A549 (cell line): ENCODE measurements around the gene KIF5C. TPM values are rescaled to one million over a fixed set of nuclear protein-coding genes. Genes with fewer than 3 reads are reported as not detected.

ENCODE experiments used
- ATAC-seq, 2 experiments: fragments of 200-7000 bp in 1 of 2; fragments of >200 bp in 1 of 2; cut with Nextera tagmentation in 1 of 2; cut with Tn5 transposase in 1 of 2; 3 replicates each; pipeline versions ENCODE4 v1.8.0 to v1.9.1; 2018 to 2020; ENCODE audit warnings: mild to moderate bottlenecking in 1 of 2, moderate library complexity in 1 of 2
- CTCF ChIA-PET: fragments of 300-600 bp; sonication (Branson Sonifier 250); formaldehyde crosslinking; extraction: SDS; loops from one replicate; lab custom pipeline; 2021; ENCODE audit warnings: antibody characterized with exemption, inconsistent platforms; lab: Yijun Ruan, JAX
- POLR2A ChIA-PET: fragments of 350-600 bp; formaldehyde crosslinking; extraction: SDS; loops from one replicate; lab custom pipeline; 2021; ENCODE audit warnings: antibody characterized with exemption, inconsistent platforms; lab: Yijun Ruan, JAX
- DNase-seq, 2 experiments: peaks; one replicate each; pipeline versions ENCODE4 v3.0.0 to v3.0.0-alpha.2; 2011 to 2016; ENCODE audit warnings: low read depth in 1 of 2, low spot score in 1 of 2
- FAIRE-seq: peaks from 2 replicates; lab custom pipeline; 2011; peaks lifted over from hg19 to GRCh38; lab: Jason Lieb, UNC
- H3K27ac ChIP-seq, 2 experiments: fragments of >200 bp; sonication (Bioruptor Twin); formaldehyde crosslinking; 3 replicates each; pipeline ENCODE4 v1.5.1; 2016 to 2017
- H3K4me1 ChIP-seq: fragments of >200 bp; sonication (Bioruptor Twin); formaldehyde crosslinking; 3 replicates; pipeline ENCODE4 v1.6.1; 2016
- H3K4me2 ChIP-seq: fragments of >200 bp; sonication (Bioruptor Twin); formaldehyde crosslinking; 3 replicates; pipeline ENCODE4 v1.6.1; 2016
- H3K4me3 ChIP-seq: fragments of >200 bp; sonication (Bioruptor Twin); formaldehyde crosslinking; 3 replicates; pipeline ENCODE4 v1.5.1; 2016
- H3K9me3 ChIP-seq: fragments of >200 bp; sonication (Bioruptor Twin); formaldehyde crosslinking; 3 replicates; pipeline ENCODE4 v1.6.1; 2016
- ATOH8 ChIP-seq: fragments of 250-450 bp; sonication (Bioruptor Pico); IDR thresholded peaks from 2 replicates; pipeline ENCODE4 v1.5.0; 2020; ENCODE audit warnings: low read depth, mild to moderate bottlenecking, moderate library complexity
- BCL3 ChIP-seq: fragments of >200 bp; sonication (Bioruptor Twin); formaldehyde crosslinking; IDR thresholded peaks from 3 replicates; pipeline ENCODE4 v1.6.1; 2016
- CEBPB ChIP-seq, 2 experiments: fragments of >200 bp in 1 of 2; sonication (Bioruptor Twin) in 1 of 2; formaldehyde crosslinking in 1 of 2; IDR thresholded peaks; 2 replicates each; pipeline ENCODE4 v1.6.1; 2012 to 2016
- CHD4 ChIP-seq: fragments of 200-600 bp; sonication (generic); IDR thresholded peaks from 2 replicates; pipeline ENCODE4 v1.6.1; 2016; ENCODE audit warnings: antibody characterized with exemption, mild to moderate bottlenecking, borderline replicate concordance
- CTCF ChIP-seq: fragments of >200 bp; sonication (Bioruptor Twin); formaldehyde crosslinking; IDR thresholded peaks from 3 replicates; pipeline ENCODE4 v1.5.1; 2016
- E2F6 ChIP-seq: IDR thresholded peaks from 2 replicates; pipeline ENCODE4 v1.6.1; 2012; ENCODE audit warnings: low read depth, borderline replicate concordance
- ELK1 ChIP-seq: fragments of 150-350 bp; IDR thresholded peaks from 2 replicates; pipeline ENCODE4 v1.6.1; 2014; ENCODE audit warnings: low read depth, mild to moderate bottlenecking, low read length
- FOXS1 ChIP-seq: fragments of 250-450 bp; sonication (Bioruptor Pico); IDR thresholded peaks from 2 replicates; pipeline ENCODE4 v1.5.0; 2020; ENCODE audit warnings: mild to moderate bottlenecking, moderate library complexity
- HDAC2 ChIP-seq: fragments of 200-600 bp; sonication (generic); IDR thresholded peaks from 2 replicates; pipeline ENCODE4 v1.6.1; 2016
- HES2 ChIP-seq: fragments of >200 bp; sonication (Bioruptor Twin); formaldehyde crosslinking; IDR thresholded peaks from 2 replicates; pipeline ENCODE4 v1.6.1; 2016
- HOXB13 ChIP-seq: fragments of 250-450 bp; sonication (Bioruptor Pico); IDR thresholded peaks from 2 replicates; pipeline ENCODE4 v1.5.0; 2020; ENCODE audit warnings: low read depth, mild to moderate bottlenecking, moderate library complexity
- JUN ChIP-seq, 2 experiments: fragments of >200 bp; sonication (Bioruptor Twin); formaldehyde crosslinking; IDR thresholded peaks; 2 replicates in 1 of 2; 3 replicates in 1 of 2; pipeline ENCODE4 v1.6.1; 2016 to 2017
- KDM1A ChIP-seq: fragments of 200-600 bp; sonication (generic); IDR thresholded peaks from 2 replicates; pipeline ENCODE4 v1.6.1; 2016; ENCODE audit warnings: low read depth, mild to moderate bottlenecking
- PHF8 ChIP-seq: fragments of 200-600 bp; sonication (generic); IDR thresholded peaks from 2 replicates; pipeline ENCODE4 v1.6.1; 2016; ENCODE audit warnings: low read depth, mild to moderate bottlenecking, antibody characterized with exemption, moderate library complexity, borderline replicate concordance
- RCOR1 ChIP-seq: fragments of 150-350 bp; IDR thresholded peaks from 2 replicates; pipeline ENCODE4 v1.6.1; 2014; ENCODE audit warnings: antibody characterized with exemption, low read length, low read depth
- REST ChIP-seq: fragments of 200-600 bp; sonication (generic); IDR thresholded peaks from 2 replicates; pipeline ENCODE4 v1.6.1; 2016; ENCODE audit warnings: antibody characterized with exemption, mild to moderate bottlenecking, moderate library complexity
- RFX5 ChIP-seq: fragments of 450-650 bp; IDR thresholded peaks from 2 replicates; pipeline ENCODE4 v1.7.1; 2014; ENCODE audit warnings: antibody characterized with exemption, mild to moderate bottlenecking, moderate library complexity
- SMC3 ChIP-seq: fragments of >200 bp; sonication (Bioruptor Twin); formaldehyde crosslinking; IDR thresholded peaks from 3 replicates; pipeline ENCODE4 v1.6.1; 2018; ENCODE audit warnings: inconsistent platforms
- TP53 ChIP-seq: fragments of 250-450 bp; sonication (Bioruptor Pico); IDR thresholded peaks from 2 replicates; pipeline ENCODE4 v1.5.0; 2021; ENCODE audit warnings: mild to moderate bottlenecking, moderate library complexity
- ZC3H11A ChIP-seq: fragments of 450-650 bp; IDR thresholded peaks from 2 replicates; pipeline ENCODE4 v1.6.1; 2014; ENCODE audit warnings: antibody characterized with exemption, mild to moderate bottlenecking
- ZSCAN20 ChIP-seq: fragments of 250-450 bp; sonication (Bioruptor Pico); IDR thresholded peaks from 2 replicates; pipeline ENCODE4 v1.8.0; 2022; ENCODE audit warnings: mild to moderate bottlenecking, moderate library complexity
- WGBS: methylation state at CpG from one replicate; pipeline ENCODE4 v1.1.6; 2017; ENCODE audit errors: missing lambda C conversion rate; 5-methylcytosine and 5-hydroxymethylcytosine counted together
- polyA plus RNA-seq, 4 experiments: library from polyadenylated mRNA; depleted of rRNA in 3 of 4; stranded (reverse); fragments of >200 nt; fragmentation: RNase III in 1 of 4; extraction: RNeasy Plus Mini Kit Qiagen cat#74134 plus additional on column Dnase treatment in 1 of 4; gene quantifications; 2 replicates in 3 of 4; 3 replicates in 1 of 4; pipeline ENCODE4 v1.2.3, GENCODE V29; 2011 to 2017

KIF5C gene
- polyA plus RNA-seq, 2 of the 4 experiments (the other 2 are of a cell fraction): 0.27 to 0.30 TPM

GRCh38 chr2:148901142-148901541 is 26.1 kb downstream of the KIF5C start:
- ChIA-PET POLR2A (no interaction called here), CTCF (interaction anchor here (0.9 to 1.6 kb wide), 2 partner anchors 12 to 26 kb away, joined by 3 read pairs; no protein-coding TSS in a partner anchor)
- FAIRE-seq (no peak), DNase-seq (no peak), ATAC-seq (no peak)
- Histone ChIP-seq H3K27ac (no peak overlapping the region), H3K4me1 (no peaks in the 10 kb centered on the region), H3K4me2 (no peak overlapping the region), H3K9me3 (no peaks in the 10 kb centered on the region), H3K4me3 (no peak overlapping the region)
- WGBS: 0% methylated on average over 1 of the region's 1 CpG
- no peak for TF ChIP-seq REST
- no peak for TF ChIP-seq HDAC2
- no peak for TF ChIP-seq TP53 (CRISPR knock-in tag)
- no peak for TF ChIP-seq BCL3
- TF ChIP-seq KDM1A: no peak
- TF ChIP-seq HOXB13 (CRISPR knock-in tag): no peak
- no peak for TF ChIP-seq E2F6
- no peak for TF ChIP-seq SMC3
- no peak for TF ChIP-seq CHD4
- TF ChIP-seq ELK1: no peak
- TF ChIP-seq JUN (IDR thresholded peaks at IDR 0.05): no peak
- TF ChIP-seq RCOR1: no peak
- no peak for TF ChIP-seq FOXS1 (CRISPR knock-in tag)
- TF ChIP-seq ATOH8: no peak
- no peak for TF ChIP-seq CTCF
- no peak for TF ChIP-seq PHF8
- no peak for TF ChIP-seq ZC3H11A
- no peak for TF ChIP-seq CEBPB (IDR thresholded peaks at IDR 0.05)
- TF ChIP-seq, all 56 proteins: peak for 0

- ChIA-PET POLR2A (no interaction called here), CTCF (no interaction called here)
- Histone ChIP-seq H3K9me3 (no peaks in the 10 kb centered on the region), H3K4me2 (no peak overlapping the region), H3K27ac (no peak overlapping the region)
- no peak for FAIRE-seq
- no peak for ATAC-seq
- TF ChIP-seq RFX5 (no peak), HES2 (no peak), ZSCAN20 (CRISPR knock-in tag) (no peak), CEBPB (IDR thresholded peaks at IDR 0.05) (no peak)
- TF ChIP-seq, all 56 proteins: peak for 0
- no peak for DNase-seq
- no peaks in the 10 kb centered on the region for H3K4me1 ChIP-seq
- no peak overlapping the region for H3K4me3 ChIP-seq
- 0% methylated on average over 1 of the region's 1 CpG for WGBS
These were observed 27.8 kb downstream of the KIF5C start for GRCh38 chr2:148902798-148903197.
